HG03469 (cell line): ENCODE measurements around the gene RACGAP1.

Experiments used
- ATAC-seq: cut with Tn5 transposase; IDR thresholded peaks from one replicate; pipeline ENCODE4 v1.9.1; 2021; ENCODE audit warnings: mild to moderate bottlenecking, moderate library complexity, moderate number of reproducible peaks; ENCODE audit not compliant: unreplicated experiment

RACGAP1 gene

GRCh38 chr12:49944718-49945117 is 80.6 kb downstream of the RACGAP1 start:
- ATAC-seq = no peak

- no peak for ATAC-seq
Observed at GRCh38 chr12:49944046-49944445, 81.2 kb downstream of the RACGAP1 start.

DNA sequence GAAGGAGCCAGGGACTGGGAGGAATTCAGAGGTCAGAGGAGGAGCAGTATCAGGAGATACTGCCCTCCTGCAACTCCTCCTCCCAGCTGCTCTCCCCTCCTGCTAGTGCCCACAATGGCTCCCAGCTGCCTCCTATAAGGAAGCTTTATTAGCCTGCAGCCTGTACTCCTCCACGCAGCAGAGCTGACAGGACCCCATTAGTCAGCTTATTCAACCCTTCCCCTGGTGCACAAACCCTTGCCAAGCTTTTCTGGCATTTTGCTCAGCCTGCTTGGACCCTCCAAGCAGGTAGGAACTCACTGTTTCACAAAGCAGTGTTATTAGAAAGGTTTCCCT is 81.7 kb downstream of the RACGAP1 start:
- no peak for ATAC-seq

DNA sequence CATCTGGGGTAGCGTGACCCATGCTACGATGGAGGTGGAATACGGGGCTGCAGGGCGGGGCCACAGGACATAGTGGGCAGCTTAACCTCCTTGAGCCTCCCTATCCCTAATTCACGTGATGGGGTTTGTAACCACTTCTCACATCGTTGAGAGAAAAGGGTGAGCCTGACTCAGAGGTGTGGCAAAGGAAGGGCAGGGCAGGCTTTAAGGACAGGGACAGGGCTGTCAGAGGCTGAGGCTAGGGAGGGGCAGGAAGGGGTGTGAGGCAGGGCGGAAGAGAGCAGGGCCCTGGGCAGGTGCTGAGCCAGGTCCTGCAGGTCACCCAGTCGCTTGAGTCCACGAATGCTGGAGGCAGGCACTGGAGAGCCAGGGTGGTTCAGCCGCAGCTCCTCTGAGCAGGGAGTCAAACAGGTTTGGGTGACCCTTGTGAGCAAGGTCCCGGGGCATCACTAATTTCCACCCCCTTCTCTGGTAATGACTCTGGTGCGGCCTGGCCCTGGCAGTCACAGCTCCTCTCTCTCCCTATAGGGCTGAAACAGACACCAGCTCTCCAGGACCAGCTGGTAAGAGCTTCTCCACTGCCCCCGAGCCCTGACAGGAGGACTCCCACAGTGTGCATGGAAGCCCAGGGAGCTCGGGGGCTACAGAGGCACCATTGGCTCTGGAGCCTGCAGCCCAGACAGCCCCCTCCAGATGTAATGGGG is 82.2 kb downstream of the RACGAP1 start:
- no peak for ATAC-seq

- no peak for ATAC-seq
Observed at GRCh38 chr12:49942512-49942893, 82.8 kb downstream of the RACGAP1 start.

DNA sequence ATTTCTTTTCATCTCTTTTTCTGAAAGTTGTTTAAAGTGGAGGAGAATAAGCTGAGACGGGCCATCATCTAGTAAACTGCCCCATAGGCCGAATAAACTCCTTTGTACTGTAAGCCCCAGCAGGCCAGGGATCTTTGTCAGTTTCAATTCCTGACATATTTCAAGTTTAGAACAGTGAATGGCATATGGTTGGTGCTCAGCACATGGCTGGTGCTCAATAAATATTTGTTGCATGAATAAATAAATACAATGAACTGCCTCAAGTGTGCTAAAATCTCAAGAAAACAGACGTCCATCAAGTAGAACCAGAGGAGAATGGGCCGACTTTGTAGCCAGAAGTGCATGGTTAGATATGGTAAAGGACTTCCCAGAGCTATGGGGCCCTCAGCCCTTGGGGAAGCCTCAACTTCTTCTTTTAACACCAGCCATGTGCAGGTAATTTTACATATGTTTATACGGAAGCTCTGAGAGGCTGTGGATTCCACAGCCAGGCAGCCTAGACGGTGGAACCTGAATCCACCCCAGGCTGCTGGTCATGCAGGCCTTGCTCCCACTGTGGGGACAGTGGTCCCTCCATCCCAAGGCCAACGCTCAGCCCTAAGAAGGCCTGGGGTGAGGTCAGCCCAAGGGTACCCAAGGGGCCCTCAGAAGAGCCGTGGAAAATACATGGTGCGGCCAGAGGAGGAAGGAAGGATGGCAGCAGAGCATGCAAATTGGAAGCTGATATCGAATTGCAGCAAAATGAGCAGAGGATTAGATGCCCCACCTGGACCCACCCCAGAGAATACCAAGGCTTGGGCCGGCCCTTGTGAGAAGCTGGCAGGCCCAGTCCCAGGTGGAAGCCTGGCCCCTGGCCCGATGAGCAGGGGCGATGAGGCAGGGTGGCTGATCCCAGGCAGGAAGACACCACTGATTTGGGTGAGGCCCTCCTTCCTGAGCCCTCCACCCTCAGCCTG is 83.5 kb downstream of the RACGAP1 start:
- ATAC-seq = no peak

DNA sequence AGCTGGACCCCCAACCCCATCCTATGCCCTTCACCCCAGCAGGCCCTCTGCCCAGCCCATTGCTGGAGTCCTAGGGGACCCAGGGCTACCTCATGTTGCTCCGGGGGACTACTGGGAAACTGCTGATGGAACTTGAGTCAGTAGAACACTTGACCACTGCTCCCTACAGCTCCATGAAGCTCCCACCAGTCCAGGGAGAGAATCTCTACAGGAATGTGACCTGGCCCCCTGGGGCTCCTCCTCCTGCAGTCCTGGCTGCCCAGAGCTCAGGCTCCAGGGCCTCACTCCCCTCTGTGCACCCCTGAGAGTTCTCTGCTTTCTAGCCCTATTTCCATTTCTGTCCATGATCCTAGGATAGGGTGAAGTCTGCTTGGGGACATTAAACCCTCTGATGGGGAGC is 85.6 kb downstream of the RACGAP1 start:
- ATAC-seq = no peak

- ATAC-seq = no peak
Observed at GRCh38 chr12:49939307-49939706, 86.0 kb downstream of the RACGAP1 start.
